ENCODE results near the gene TLX2. TPM values are rescaled to one million over a fixed set of nuclear protein-coding genes. Genes with fewer than 3 reads are reported as not detected.
A peak's percentile ranks its signal among the peaks of the same experiment; 100 is the strongest.

The TLX2 gene
- total and polyA plus RNA-seq, 2 of the 13 experiments (the other 11 are each of a cell fraction or from before 2014, with no cell fraction given): 0.05 to 0.20 TPM

DNA sequence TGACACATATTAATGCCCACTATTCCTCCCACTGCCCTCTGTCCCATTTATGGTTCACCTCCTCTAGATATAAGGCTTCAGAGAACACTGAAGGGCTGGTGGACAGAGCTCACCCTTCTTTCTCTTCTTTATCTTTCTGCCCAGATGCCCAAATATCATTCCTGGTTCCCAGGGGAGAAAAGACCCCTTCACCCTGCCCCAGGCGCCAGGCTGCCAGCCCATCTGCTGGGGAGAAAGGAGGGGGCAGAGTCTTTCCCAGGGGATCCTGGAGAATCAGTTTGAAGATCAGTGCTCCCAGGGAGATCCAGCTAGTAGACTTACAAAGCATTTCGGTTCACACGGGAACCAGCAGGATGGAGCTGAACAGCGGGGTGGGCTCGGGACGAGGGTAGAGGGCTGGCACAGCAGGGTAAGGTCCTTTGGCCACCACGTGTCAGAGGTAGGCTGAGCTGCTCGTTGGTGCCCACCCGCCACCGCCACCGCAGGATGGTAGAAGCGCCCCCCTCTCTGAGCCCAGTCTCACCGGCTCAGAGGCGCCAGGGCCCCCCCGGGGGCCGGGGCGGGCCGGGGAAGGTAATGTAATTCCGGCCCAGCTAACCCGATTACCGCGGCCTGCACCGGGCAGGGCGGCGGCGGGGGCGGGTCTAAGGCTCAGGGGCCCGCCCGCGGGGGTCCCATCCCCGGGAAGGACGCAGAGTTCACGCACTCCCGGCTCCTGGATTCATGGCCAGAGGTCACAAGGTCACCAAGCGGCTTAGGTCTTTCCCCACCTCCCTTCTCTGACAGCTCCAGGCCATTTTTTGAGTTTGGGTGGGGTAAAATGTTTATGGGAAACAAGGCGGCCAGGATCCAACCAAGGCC is 1.3 kb upstream of the TLX2 start (continued):
- TF ChIP-seq DNMT1 (CRISPR knock-in tag; IDR thresholded peaks at IDR 0.05): no peak
- peak; percentile 11 for TF ChIP-seq XRCC5 (optimal IDR thresholded peaks at IDR 0.05; ENCODE audit: low read length)
- TF ChIP-seq, protein P1, sequence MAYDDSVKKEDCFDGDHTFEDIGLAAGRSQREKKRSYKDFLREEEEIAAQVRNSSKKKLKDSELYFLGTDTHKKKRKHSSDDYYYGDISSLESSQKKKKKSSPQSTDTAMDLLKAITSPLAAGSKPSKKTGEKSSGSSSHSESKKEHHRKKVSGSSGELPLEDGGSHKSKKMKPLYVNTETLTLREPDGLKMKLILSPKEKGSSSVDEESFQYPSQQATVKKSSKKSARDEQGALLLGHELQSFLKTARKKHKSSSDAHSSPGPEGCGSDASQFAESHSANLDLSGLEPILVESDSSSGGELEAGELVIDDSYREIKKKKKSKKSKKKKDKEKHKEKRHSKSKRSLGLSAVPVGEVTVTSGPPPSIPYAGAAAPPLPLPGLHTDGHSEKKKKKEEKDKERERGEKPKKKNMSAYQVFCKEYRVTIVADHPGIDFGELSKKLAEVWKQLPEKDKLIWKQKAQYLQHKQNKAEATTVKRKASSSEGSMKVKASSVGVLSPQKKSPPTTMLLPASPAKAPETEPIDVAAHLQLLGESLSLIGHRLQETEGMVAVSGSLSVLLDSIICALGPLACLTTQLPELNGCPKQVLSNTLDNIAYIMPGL (CRISPR knock-in tag; IDR thresholded peaks at IDR 0.05; ENCODE audit: borderline replicate concordance in 1 of 2, low read depth in 1 of 2): no peak
- TF ChIP-seq, protein P2, sequence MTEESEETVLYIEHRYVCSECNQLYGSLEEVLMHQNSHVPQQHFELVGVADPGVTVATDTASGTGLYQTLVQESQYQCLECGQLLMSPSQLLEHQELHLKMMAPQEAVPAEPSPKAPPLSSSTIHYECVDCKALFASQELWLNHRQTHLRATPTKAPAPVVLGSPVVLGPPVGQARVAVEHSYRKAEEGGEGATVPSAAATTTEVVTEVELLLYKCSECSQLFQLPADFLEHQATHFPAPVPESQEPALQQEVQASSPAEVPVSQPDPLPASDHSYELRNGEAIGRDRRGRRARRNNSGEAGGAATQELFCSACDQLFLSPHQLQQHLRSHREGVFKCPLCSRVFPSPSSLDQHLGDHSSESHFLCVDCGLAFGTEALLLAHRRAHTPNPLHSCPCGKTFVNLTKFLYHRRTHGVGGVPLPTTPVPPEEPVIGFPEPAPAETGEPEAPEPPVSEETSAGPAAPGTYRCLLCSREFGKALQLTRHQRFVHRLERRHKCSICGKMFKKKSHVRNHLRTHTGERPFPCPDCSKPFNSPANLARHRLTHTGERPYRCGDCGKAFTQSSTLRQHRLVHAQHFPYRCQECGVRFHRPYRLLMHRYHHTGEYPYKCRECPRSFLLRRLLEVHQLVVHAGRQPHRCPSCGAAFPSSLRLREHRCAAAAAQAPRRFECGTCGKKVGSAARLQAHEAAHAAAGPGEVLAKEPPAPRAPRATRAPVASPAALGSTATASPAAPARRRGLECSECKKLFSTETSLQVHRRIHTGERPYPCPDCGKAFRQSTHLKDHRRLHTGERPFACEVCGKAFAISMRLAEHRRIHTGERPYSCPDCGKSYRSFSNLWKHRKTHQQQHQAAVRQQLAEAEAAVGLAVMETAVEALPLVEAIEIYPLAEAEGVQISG (CRISPR knock-in tag; IDR thresholded peaks at IDR 0.05): no peak; the same call in 1 of the 2 replicates
- TF ChIP-seq, protein P3, sequence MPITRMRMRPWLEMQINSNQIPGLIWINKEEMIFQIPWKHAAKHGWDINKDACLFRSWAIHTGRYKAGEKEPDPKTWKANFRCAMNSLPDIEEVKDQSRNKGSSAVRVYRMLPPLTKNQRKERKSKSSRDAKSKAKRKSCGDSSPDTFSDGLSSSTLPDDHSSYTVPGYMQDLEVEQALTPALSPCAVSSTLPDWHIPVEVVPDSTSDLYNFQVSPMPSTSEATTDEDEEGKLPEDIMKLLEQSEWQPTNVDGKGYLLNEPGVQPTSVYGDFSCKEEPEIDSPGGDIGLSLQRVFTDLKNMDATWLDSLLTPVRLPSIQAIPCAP (CRISPR knock-in tag; IDR thresholded peaks at IDR 0.05; ENCODE audit: low read depth): no peak
- no peak for TF ChIP-seq TSC22D2 (CRISPR knock-in tag; IDR thresholded peaks at IDR 0.05; ENCODE audit: borderline replicate concordance)
- TF ChIP-seq CC2D1A (CRISPR knock-in tag; IDR thresholded peaks at IDR 0.05): 0 out of 2 replicates have a peak, but pooled peaks have one; percentile 28
- TF ChIP-seq GATAD2A (CRISPR knock-in tag; IDR thresholded peaks at IDR 0.05): no peak
- no peak for TF ChIP-seq ZNF772 (CRISPR knock-in tag; IDR thresholded peaks at IDR 0.05)
- TF ChIP-seq, protein P4, sequence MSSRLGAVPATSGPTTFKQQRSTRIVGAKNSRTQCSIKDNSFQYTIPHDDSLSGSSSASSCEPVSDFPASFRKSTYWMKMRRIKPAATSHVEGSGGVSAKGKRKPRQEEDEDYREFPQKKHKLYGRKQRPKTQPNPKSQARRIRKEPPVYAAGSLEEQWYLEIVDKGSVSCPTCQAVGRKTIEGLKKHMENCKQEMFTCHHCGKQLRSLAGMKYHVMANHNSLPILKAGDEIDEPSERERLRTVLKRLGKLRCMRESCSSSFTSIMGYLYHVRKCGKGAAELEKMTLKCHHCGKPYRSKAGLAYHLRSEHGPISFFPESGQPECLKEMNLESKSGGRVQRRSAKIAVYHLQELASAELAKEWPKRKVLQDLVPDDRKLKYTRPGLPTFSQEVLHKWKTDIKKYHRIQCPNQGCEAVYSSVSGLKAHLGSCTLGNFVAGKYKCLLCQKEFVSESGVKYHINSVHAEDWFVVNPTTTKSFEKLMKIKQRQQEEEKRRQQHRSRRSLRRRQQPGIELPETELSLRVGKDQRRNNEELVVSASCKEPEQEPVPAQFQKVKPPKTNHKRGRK (CRISPR knock-in tag; IDR thresholded peaks at IDR 0.05): no peak
- no peak for TF ChIP-seq ZNF557 (CRISPR knock-in tag; IDR thresholded peaks at IDR 0.05)
- no peak for TF ChIP-seq PRPF4 (IDR thresholded peaks at IDR 0.05; ENCODE audit: low read depth, low read length, poor library complexity, severe bottlenecking)
- TF ChIP-seq, protein P5, sequence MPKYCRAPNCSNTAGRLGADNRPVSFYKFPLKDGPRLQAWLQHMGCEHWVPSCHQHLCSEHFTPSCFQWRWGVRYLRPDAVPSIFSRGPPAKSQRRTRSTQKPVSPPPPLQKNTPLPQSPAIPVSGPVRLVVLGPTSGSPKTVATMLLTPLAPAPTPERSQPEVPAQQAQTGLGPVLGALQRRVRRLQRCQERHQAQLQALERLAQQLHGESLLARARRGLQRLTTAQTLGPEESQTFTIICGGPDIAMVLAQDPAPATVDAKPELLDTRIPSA (CRISPR knock-in tag; IDR thresholded peaks at IDR 0.05; ENCODE audit: borderline replicate concordance): no peak
- TF ChIP-seq TMF1 (CRISPR knock-in tag; IDR thresholded peaks at IDR 0.05; ENCODE audit: low read depth): no peak
- no peak for TF ChIP-seq SRSF4 (IDR thresholded peaks at IDR 0.05; ENCODE audit: low read depth, low read length, poor library complexity, severe bottlenecking)
- TF ChIP-seq MED13 (CRISPR knock-in tag; IDR thresholded peaks at IDR 0.05): no peak
- TF ChIP-seq, protein P6, sequence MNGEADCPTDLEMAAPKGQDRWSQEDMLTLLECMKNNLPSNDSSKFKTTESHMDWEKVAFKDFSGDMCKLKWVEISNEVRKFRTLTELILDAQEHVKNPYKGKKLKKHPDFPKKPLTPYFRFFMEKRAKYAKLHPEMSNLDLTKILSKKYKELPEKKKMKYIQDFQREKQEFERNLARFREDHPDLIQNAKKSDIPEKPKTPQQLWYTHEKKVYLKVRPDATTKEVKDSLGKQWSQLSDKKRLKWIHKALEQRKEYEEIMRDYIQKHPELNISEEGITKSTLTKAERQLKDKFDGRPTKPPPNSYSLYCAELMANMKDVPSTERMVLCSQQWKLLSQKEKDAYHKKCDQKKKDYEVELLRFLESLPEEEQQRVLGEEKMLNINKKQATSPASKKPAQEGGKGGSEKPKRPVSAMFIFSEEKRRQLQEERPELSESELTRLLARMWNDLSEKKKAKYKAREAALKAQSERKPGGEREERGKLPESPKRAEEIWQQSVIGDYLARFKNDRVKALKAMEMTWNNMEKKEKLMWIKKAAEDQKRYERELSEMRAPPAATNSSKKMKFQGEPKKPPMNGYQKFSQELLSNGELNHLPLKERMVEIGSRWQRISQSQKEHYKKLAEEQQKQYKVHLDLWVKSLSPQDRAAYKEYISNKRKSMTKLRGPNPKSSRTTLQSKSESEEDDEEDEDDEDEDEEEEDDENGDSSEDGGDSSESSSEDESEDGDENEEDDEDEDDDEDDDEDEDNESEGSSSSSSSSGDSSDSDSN (CRISPR knock-in tag; IDR thresholded peaks at IDR 0.05): peak; percentile 73
- no peak for TF ChIP-seq ZNF766 (CRISPR knock-in tag; IDR thresholded peaks at IDR 0.05; ENCODE audit: borderline replicate concordance)

All from HepG2 (cell line).